ENCODE results near the gene BICRA. TPM values are rescaled to one million over a fixed set of nuclear protein-coding genes. Genes with fewer than 3 reads are reported as not detected.
A peak's percentile ranks its signal among the peaks of the same experiment; 100 is the strongest.
"Not testable (repeated sequence)": the region's sequence is repeated elsewhere in the genome, so short reads cannot be mapped to it uniquely, and the experiment has no call there.

The BICRA gene
- polyA plus RNA-seq, 10 donors: 5.7 to 12.6 (median 10.0) TPM

DNA sequence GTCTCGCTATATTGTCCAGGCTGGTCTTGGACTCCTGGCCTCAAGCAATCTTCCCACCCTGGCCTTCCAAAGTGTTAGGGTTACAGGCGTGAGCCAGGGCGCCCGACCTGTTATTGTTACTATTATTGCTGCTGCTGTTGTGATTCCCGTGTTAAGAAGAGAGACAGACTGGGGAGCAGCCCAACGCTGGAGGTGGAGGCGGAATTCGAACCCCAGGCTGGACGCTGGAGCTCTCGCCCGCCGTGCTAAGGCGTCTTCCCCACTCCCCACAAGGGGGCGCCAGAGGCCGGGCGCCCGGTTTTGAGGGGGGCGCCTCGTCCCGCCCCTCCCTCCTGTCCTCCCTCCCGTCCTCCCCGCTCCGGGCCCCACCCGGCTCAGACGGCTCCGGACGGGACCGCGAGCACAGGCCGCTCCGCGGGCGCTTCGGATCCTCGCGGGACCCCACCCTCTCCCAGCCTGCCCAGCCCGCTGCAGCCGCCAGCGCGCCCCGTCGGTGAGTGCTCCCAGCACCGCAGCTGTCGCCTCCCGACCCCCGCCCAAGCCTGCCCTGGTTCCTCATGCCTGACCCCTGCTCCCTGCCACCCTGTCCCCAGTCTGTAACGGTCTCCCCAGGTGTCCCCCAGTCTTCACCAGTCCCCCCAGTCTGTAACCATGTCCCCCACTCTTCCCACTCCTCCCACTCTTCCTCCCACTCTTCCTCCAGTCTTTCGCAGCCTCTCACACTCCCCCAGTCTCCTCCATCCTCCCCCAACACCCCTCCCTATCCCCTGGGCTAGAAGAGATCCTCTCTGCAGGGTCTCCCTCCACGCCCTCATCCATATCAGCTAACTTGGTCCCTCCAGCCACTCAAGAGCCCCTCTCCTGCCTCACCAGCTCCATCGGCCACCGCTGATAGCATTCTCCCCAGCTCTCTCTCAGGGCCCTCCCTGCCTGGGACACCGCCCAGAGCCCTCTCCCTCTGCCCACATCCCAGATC lies 104.4 kb downstream of the BICRA start, which contains the start of gene EHD2:
Gene EHD2, plus strand, starts transcription at position 377 of the 976 bp plus-strand sequence. CDS start 3,191 bp downstream, outside the sequence.
- peak; percentile 84 to 92 (median 90) for DNase-seq

DNA sequence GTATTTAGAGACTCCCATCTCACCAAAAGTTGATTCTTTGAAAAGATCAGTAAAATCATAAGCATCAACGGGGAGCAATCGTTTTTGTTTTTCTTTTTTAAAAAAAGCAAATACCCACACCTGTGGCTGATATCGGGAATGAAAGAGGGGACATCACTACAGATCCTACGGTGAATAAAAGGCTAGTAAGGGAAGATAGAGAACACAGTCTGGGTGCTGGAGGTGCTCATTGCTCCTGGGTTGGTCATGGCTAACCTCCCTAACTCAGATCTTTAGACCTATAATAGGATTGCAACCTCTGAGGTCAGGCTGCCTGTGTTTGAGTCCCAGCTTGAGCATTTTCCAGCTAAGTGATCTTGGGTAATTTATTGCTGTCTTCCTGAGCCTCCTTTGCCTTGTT lies 105.4 kb downstream of the BICRA start:
- DNase-seq: no peak

DNA sequence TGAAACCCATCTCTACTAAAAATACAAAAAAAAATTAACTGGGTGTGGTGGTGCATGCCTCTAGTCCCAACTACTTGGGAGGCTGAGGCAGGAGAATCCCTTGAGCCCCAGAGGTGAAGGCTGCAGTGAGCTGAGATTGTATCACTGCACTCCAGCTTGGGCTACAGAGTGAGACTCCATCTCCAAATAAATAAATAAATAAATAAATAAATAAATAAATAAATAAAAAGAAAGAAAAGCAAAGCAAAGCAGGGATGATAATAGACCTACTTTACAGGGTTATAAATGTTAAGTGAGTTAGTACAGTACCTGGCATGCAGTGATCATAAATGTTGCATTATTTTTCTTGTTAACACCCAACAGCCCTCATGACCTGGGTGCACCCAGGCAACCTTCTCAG lies 105.9 kb downstream of the BICRA start:
- DNase-seq: not testable (repeated sequence)

DNA sequence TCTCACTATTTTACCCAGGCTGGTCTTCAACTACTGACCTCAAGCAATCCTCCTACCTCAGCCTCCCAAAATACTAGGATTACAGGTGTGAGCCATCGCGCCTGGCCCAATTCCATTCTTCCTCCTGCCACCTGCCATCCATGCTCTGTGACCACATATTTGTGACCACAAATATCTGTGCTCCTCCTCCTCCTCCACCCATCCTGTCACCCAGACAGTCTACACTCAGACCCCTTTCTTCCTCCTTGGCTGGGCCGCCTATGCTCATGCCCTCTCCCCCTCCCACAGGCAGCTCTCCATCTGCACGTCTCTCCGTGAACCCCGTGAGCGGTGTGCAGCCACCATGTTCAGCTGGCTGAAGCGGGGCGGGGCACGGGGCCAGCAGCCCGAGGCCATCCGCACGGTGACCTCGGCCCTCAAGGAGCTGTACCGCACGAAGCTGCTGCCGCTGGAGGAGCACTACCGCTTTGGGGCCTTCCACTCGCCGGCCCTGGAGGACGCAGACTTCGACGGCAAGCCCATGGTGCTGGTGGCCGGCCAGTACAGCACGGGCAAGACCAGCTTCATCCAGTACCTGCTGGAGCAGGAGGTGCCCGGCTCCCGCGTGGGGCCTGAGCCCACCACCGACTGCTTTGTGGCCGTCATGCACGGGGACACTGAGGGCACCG lies 107.5 kb downstream of the BICRA start:
- no peak for DNase-seq

DNA sequence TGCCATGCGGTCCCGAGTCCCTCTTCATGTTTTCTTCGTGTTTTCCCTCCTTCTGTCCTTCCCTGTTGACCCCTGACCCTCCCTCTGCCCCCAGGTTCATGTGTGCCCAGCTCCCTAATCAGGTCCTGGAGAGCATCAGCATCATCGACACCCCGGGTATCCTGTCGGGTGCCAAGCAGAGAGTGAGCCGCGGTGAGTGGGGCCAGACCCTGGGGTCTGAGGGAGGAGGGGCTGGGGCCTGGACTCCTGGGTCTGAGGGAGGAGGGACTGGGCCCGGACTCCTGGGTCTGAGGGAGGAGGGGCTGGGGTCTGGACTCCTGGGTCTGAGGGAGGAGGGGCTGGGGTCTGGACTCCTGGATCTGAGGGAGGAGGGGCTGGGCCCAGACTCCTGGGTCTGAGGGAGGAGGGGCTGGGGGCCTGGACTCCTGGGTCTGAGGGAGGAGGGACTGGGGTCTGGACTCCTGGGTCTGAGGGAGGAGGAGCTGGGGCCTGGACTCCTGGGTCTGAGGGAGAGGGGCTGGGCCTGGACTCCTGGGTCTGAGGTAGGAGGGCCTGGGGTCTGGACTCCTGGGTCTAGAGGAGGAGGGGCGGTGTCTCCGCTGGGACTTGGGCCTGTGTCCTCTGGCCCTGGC lies 109.6 kb downstream of the BICRA start:
- peak in 1 of 3 donors; percentile 61 for DNase-seq

DNA sequence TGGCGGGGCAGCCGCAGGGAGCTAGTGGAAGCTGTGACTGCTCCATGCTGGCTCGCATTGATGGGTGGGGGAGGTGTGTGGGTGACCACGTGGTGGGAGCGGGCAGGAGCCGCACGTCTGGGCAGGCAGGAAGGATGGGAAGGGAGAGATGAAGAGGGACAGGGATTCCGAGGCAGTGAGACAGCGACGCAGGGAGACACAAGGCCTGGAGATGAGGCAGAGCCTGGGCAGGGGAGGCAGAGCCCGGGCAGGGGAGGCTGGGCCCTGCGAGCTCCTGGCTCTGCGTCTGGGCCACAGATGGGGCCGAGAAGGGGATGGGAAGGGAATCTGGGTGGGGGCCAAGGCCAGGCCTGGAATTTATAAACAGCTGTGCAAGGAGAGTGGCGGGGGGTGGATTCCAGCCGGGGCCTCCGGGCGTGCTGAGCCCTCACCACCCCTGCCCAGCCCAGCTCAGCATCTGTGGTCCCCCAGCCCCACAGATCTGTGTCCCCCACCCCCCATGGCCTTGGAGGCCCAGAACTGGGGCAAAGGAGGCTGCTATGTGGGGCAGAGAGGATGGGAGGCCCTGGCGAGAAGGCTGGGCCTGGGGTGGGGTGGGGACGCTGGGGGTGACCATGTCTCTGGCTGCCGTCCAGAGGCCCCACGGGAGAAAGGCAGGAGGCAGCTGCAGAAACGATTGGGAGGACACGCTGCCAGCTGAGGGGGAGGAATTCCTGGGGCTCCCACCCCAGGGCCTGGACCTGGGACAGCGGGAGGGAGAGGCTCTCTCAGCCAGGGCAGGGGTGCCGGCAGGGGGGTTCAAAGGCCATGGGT lies 110.3 kb downstream of the BICRA start:
- peak; percentile 96 to 98 (median 98) for DNase-seq

DNA sequence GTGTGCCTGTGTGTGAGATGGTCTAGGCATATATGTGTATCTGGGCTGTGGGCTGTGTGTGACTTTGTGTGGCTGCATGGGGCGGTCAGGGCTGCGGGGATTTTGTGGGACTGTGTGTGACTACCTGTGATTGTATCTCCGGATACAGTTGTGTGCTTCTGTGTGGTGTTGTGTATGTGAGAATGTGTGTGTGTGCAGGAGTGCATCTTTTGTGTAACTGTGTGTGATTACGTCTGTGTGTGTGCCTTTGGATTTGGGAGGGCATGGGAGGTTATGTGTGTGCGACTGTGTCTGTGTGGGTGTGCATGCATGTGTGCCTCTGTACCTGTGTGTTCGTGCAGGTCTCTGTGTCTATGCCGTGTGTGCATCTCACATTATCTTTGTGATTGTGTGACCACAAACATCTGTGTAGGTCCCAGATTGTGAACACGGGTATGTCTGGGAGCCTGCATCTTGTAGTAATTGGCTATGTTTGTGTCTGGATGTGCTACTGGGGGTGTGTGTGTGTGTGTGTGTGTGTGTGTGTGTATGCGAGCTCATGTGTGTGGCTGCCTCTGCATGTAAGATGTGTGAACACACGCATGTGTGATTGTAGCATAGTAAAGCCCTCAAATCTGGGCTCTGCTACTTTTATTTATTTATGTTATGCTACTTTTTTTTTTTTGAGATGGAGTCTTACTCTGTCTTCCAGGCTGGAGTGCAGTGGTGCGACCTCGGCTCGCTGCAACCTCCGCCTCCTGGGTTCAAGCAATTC lies 111.9 kb downstream of the BICRA start:
- no peak for DNase-seq

DNA sequence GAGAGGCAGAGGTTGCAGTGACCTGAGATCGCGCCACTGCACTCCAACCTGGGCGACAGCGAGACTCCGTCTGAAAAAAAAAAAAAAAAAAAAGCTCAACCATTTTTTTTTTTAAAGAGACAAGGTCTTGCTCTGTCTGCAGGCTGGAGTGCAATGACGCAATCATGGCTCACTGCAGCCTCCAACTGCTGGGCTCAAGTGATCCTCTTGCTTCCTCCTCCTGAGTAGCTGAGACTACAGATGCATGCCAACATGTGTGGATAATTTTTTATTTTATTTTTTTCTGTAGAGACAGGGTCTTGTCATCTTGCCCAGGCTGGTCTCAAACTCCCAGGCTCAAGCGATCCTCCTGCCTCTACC lies 114.6 kb downstream of the BICRA start:
- DNase-seq: peak; percentile 55 to 77 (median 74)

DNA sequence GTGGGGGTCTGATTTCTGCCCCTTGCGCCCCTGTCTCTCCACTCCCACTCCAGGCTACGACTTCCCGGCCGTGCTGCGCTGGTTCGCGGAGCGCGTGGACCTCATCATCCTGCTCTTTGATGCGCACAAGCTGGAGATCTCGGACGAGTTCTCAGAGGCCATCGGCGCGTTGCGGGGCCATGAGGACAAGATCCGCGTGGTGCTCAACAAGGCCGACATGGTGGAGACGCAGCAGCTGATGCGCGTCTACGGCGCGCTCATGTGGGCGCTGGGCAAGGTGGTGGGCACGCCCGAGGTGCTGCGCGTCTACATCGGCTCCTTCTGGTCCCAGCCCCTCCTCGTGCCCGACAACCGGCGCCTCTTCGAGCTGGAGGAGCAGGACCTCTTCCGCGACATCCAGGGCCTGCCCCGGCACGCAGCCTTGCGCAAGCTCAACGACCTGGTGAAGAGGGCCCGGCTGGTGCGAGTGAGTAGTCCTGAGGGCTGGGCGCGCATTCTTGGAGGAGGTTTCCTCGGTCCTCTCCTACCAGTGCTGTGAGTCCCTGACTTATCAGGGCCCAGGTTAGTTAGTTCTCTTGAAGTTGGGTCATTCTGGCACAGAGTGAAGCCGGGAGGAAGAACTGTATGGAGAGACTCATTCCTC lies 116.9 kb downstream of the BICRA start:
- DNase-seq: no peak

DNA sequence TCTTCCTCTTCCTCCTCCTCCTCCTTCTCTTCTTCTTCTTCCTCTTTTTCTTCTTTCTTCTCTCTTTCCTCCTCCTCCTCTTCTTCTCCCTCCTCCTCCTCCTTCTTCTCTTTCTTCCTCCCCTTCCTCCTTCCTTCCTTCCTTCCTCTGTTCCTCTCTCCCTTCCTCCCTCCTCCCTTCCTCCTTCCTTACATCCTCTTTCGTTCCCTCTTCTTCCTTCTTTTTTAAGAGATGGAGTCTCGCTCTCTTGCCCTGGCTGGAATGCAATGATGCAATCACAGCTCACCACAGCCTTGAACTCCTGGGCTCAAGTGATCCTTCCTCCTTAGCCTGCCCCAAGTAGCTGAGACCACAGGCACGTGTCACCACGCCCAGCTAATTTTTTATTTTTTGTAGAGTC lies 117.5 kb downstream of the BICRA start:
- DNase-seq: no peak

DNA sequence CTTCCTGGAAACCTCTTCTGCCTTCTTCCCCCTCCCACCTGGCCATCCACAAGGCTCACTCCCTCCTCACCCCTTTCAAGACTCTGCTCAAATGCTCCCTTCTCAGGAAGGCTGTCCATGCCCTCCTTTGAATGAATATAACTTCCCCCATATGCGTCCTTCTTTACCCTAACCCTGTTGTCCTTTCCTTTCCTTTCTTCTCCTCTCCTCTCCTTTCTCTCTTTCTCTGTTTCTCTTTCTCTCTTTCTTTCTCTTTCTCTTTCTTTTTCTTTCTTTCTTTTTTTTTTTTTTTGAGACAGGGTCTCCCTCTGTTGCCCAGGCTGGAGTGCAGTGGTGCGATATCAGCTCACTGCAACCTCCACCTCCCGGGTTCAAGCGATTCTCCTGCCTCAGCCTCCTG lies 119.4 kb downstream of the BICRA start:
- not testable (repeated sequence) for DNase-seq

DNA sequence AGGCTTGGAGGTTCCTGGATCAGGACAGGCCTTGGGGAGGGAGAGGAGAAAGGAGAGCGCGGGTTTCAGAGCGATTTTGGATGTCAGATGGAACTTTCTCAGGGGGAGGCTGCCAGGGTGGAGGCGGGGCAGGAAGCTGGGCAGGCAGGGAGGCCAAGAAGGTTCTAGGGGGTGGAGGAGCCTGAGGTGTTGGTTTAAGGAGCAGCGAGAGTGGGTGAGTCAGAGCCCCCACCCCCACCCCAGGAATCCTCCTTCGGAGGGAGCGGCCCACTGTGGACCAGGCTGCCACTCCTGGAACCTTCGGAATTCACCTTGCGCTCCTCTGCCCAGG lies 120.5 kb downstream of the BICRA start:
- peak in 2 of 3 donors; percentile 61 to 71 for DNase-seq

DNA sequence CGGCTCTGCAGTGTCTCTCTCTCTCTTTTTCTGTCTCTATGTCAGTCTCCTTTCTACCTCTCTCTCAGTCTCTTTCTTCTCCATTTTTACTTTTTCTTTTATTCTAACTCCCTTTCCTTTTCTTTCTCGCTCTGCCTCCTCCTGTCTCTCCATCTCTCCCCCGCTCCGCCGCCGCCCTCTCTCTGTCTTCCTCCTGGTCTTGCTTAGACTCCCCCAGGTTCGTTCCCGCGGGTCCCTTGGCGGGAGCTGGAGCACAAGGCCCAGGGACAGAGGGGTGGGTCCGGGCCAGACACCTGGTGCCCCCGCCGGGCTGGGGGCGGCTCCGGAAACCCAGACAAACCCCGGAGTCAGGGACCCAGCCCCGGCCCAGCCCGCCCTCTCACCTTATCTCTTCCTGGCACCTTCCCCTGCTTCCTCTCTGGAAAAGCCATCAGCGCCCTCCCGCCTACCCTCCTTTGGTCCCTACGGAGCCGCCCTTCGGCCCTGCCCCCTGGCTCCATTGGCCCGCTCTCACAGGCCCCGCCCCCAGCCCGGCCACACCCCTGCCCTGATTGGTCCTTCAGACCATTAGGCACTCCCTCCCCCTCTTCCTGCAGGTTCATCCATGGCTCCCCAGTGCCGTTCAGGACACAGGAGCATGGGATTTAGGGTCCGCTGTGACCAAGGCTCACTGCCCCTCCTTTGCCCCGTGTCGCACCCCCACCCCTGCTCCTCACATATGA lies 121.0 kb downstream of the BICRA start:
- peak in 1 of 3 donors; percentile 56 for DNase-seq

DNA sequence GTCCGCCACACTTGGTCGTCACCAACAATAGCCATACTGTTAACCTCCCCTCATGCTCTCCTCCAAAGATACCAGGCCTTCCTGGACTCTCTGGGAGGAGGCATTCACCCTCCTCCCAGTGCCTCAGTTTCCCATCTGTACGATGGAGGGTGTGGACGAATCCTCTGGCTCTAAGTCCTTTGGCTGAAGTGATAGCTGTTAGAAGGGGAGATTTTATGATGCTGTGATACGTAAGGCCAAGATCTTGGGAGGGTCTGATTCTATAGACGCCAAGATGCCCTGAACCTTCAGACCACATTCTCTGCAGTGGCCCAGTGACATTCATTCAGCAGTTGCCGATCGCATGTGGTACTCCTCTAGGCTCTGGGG lies 121.6 kb downstream of the BICRA start:
- DNase-seq: no peak

DNA sequence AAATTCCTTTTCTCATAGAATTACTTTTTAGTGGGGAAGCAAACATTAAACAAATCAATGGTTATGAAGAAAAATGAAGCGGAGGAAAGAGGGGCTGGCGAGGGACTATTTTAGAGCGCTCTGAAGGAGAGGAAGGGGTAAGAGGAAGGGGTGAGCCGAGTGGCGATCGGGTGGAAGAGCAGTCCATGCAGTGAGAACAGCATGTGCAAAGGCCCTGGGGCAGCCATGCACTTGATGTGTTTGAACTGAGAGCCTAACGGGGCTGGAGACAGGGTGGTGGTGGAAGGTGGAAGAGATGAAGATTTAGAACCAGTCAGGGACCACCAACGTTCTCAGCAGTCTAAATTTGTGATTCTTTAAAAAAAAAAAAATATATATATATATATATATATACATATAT lies 122.0 kb downstream of the BICRA start:
- DNase-seq: no peak

DNA sequence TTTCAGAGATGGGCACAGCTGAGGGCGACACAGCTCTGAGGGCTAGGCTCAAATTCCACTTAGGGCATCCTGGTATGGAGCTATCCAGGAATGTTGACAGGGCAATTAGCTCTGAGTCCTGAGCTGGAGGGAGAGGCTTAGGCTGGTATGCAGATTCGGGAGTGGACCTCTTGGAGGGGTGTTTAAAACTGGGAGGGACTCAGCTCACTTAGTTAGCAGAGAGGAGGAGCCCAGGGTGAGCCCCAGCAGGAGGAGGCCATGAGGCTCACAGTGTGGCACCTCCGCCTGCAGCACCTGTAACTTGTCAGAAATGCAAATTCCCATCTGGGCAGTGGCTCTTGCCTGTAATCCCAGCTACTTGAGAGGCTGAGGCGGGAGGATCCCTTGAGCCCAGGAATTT lies 126.2 kb downstream of the BICRA start:
- no peak for DNase-seq

DNA sequence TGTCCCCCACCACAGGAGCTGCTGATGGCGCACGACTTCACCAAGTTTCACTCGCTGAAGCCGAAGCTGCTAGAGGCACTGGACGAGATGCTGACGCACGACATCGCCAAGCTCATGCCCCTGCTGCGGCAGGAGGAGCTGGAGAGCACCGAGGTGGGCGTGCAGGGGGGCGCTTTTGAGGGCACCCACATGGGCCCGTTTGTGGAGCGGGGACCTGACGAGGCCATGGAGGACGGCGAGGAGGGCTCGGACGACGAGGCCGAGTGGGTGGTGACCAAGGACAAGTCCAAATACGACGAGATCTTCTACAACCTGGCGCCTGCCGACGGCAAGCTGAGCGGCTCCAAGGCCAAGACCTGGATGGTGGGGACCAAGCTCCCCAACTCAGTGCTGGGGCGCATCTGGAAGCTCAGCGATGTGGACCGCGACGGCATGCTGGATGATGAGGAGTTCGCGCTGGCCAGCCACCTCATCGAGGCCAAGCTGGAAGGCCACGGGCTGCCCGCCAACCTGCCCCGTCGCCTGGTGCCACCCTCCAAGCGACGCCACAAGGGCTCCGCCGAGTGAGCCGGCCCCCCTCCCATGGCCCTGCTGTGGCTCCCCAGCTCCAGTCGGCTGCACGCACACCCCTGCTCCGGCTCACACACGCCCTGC lies 132.1 kb downstream of the BICRA start:
- peak in 1 of 3 donors; percentile 40 for DNase-seq

DNA sequence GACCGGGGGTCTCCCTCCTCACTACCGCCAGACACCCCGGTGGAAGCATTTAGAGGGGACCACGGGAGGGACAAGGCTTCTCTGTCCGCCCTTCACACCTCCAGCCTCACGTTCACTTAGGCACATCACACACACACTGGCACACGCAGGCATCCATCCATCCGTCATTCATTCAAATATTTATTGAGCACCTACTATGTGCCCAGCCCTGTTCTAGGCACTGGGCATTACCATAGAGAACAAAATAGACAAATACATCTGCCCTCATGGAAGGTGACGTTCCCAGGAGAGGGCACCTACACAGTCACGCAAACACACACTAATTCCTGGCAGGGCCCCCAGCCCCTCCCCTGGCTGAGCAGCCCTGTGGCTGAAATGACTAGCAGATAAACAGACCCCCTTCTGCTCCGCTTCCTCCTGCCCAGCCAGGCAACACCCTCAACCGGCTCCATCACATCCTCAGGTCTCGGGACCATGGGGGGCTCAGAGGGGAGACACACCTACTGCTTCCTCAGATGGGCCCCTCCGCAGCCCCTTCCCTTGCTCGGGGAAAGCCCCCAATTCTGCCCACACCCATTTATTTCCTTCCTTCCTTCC lies 132.7 kb downstream of the BICRA start:
- DNase-seq: peak in 1 of 3 donors; percentile 44

DNA sequence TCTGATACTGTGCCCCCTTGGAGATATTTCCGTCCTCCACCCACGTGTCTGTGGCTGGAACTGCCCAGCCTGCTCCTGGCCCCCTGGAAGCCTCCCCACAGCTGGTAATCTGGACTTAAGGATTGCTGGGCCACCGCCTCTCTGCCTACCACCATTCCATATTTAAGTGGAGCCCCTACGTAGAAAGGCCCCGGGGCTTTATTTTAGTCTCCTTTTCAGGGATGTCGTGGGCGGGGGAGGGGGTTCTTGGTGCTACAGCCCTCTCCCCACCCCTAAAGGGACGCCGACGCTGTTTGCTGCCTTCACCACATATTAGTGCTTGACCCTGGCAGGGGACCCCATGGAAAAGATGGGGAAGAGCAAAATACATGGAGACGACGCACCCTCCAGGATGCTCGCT lies 133.7 kb downstream of the BICRA start:
- DNase-seq: peak in 1 of 3 donors; percentile 48
